IMR-90 (cell line): ENCODE data around the gene CLCC1.

ENCODE experiments used
- CTCF ChIP-seq: conservative IDR thresholded peaks from 2 replicates; pipeline ENCODE4 v1.5.1; 2012; ENCODE audit warnings: mild to moderate bottlenecking, low read depth, low read length, improper control_type of control experiment
- MAFK ChIP-seq: IDR thresholded peaks from 2 replicates; pipeline ENCODE4 v1.6.1; 2012; ENCODE audit warnings: low read depth, low read length, improper control_type of control experiment
- POLR2A ChIP-seq: IDR thresholded peaks from 2 replicates; pipeline ENCODE4 v1.6.1; 2012; ENCODE audit warnings: mild to moderate bottlenecking, low read depth, low read length
- TF ChIP-seq, protein P1 (sequence below): fragments of 150-350 bp; IDR thresholded peaks from 2 replicates; pipeline ENCODE4 v1.6.1; 2017; ENCODE audit warnings: mild to moderate bottlenecking, antibody characterized with exemption, low read length, low read depth

GRCh38 chr1:108955111-108955510 is 8.2 kb downstream of the CLCC1 start:
- TF ChIP-seq CTCF = no peak
- no peak for TF ChIP-seq POLR2A
- TF ChIP-seq, protein P1, sequence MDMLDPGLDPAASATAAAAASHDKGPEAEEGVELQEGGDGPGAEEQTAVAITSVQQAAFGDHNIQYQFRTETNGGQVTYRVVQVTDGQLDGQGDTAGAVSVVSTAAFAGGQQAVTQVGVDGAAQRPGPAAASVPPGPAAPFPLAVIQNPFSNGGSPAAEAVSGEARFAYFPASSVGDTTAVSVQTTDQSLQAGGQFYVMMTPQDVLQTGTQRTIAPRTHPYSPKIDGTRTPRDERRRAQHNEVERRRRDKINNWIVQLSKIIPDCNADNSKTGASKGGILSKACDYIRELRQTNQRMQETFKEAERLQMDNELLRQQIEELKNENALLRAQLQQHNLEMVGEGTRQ = no peak
- TF ChIP-seq MAFK = no peak
